Aorta (tissue), 5 donors: ENCODE measurements around the gene AKT3. TPM values are rescaled to one million over a fixed set of nuclear protein-coding genes. Genes with fewer than 3 reads are reported as not detected.

Source experiments
- ATAC-seq: fragments of 200-7000 bp; cut with Tn5 transposase; one replicate; pipeline ENCODE4 v1.9.1; 2022; ENCODE audit warnings: moderate library complexity; ENCODE audit not compliant: low FRiP score
- DNase-seq, 2 donors: peaks; one replicate each; pipeline ENCODE4 v3.0.0-alpha.2; 2020
- H3K27ac ChIP-seq, 2 donors: one replicate each; pipeline ENCODE4 v1.5.1; 2013; ENCODE audit warnings: low read length in 2 of 2, mild to moderate bottlenecking in 2 of 2, moderate library complexity in 2 of 2, control low read depth in 1 of 2, inconsistent platforms in 1 of 2, low read depth in 1 of 2
- H3K27me3 ChIP-seq, 2 donors: one replicate each; pipeline ENCODE4 v1.6.1; 2013; ENCODE audit warnings: control low read depth in 1 of 2, low read length in 1 of 2, mild to moderate bottlenecking in 1 of 2, moderate library complexity in 1 of 2; ENCODE audit not compliant: insufficient read depth in 2 of 2, control insufficient read depth in 1 of 2
- H3K36me3 ChIP-seq, 2 donors: one replicate each; pipeline ENCODE4 v1.6.1; 2013; ENCODE audit warnings: control low read depth in 1 of 2, low read length in 1 of 2, mild to moderate bottlenecking in 1 of 2; ENCODE audit not compliant: insufficient read depth in 2 of 2, control insufficient read depth in 1 of 2
- H3K4me1 ChIP-seq, 2 donors: one replicate each; pipeline ENCODE4 v1.6.1; 2013; ENCODE audit warnings: low read length in 2 of 2, control low read depth in 1 of 2, mild to moderate bottlenecking in 1 of 2, moderate library complexity in 1 of 2; ENCODE audit not compliant: insufficient read depth in 2 of 2, control insufficient read depth in 1 of 2
- H3K4me3 ChIP-seq, 2 donors: one replicate each; pipeline ENCODE4 v1.5.1; 2013; ENCODE audit warnings: low read length in 2 of 2, control low read depth in 1 of 2, mild to moderate bottlenecking in 1 of 2
- H3K9me3 ChIP-seq: one replicate; pipeline ENCODE4 v1.6.1; 2013; ENCODE audit warnings: mild to moderate bottlenecking, low read length; ENCODE audit not compliant: control insufficient read depth
- WGBS, 2 donors: extraction: QIAGEN DNeasy Blood & Tissue Kit; methylation state at CpG; one replicate each; pipeline ENCODE4 v1.1.7; 2013; 5-methylcytosine and 5-hydroxymethylcytosine counted together
- intact Hi-C, 2 donors: fragments of 100-400 bp; cut with DNase I; formaldehyde crosslinking; loops; one replicate each; pipeline versions ENCODE4 v1.14.2 to v1.15.0; 2022
- polyA plus RNA-seq, 2 donors: library from polyadenylated mRNA; stranded (reverse); fragments of 200-250 nt; gene quantifications; one replicate each; pipeline ENCODE4 v1.2.3, GENCODE V29; 2013
- total RNA-seq, 2 donors: library from RNA; stranded (reverse); fragmentation: NEBNext Ultra II Directional; extraction: Animal tissue kit (Norgen Biotek cat#: 25700); gene quantifications; one replicate each; pipeline ENCODE4 v1.2.1, GENCODE V29; 2021
- donor health status: healthy with polysubstance abuse.
- donor health status: Bipolar disorder and iron deficiency.
- donor health status: DM: no; HTN: no; CAD: no.
- donor health status: DM: no; HTN: no; CAD: no.
- donor health status: DM: yes; HTN: yes; CAD: no.

AKT3 gene
- total and polyA plus RNA-seq, 4 donors: 18.6 to 177 (median 104) TPM

GRCh38 chr1:243471754-243472745, 378.0 kb downstream of the AKT3 start:
- Histone ChIP-seq H3K27me3 (no peaks in the 10 kb centered on the region), H3K36me3 (no peaks in the 10 kb centered on the region), H3K9me3 (no peaks in the 10 kb centered on the region), H3K4me1 (no peaks in the 10 kb centered on the region), H3K4me3 (no peak overlapping the region), H3K27ac (no peak overlapping the region)
- ATAC-seq: no peak
- DNase-seq: no peak
- 86 to 88% methylated on average over 3 of the region's 3 CpGs for WGBS, 2 donors
- intact Hi-C loops: no loop called here

GRCh38 chr1:243471026-243471685, 378.9 kb downstream of the AKT3 start:
- intact Hi-C loops: no loop called here
- no peak overlapping the region for H3K27ac ChIP-seq
- no peaks in the 10 kb centered on the region for H3K9me3 ChIP-seq
- ATAC-seq: no peak
- no peaks in the 10 kb centered on the region for H3K4me1 ChIP-seq
- 88 to 89% methylated on average over 17 of the region's 17 CpGs for WGBS, 2 donors
- no peak overlapping the region for H3K4me3 ChIP-seq
- H3K27me3 ChIP-seq: no peaks in the 10 kb centered on the region
- DNase-seq: peak in 1 of 2 donors; percentile 59
- H3K36me3 ChIP-seq: no peaks in the 10 kb centered on the region

- Histone ChIP-seq H3K4me1 (no peaks in the 10 kb centered on the region), H3K9me3 (no peaks in the 10 kb centered on the region), H3K36me3 (no peaks in the 10 kb centered on the region), H3K27me3 (no peaks in the 10 kb centered on the region), H3K27ac (no peak overlapping the region), H3K4me3 (no peak overlapping the region)
- no peak for DNase-seq
- intact Hi-C loops: no loop called here
- no peak for ATAC-seq
- WGBS, 2 donors: 82 to 86% methylated on average over 7 of the region's 7 CpGs
Observed at GRCh38 chr1:243470502-243470901, 379.5 kb downstream of the AKT3 start.

- DNase-seq (no peak), ATAC-seq (no peak)
- Histone ChIP-seq H3K36me3 (no peaks in the 10 kb centered on the region), H3K4me1 (no peaks in the 10 kb centered on the region), H3K27me3 (no peaks in the 10 kb centered on the region), H3K27ac (no peak overlapping the region), H3K4me3 (no peak overlapping the region), H3K9me3 (no peaks in the 10 kb centered on the region)
- 93 to 97% methylated on average over 3 of the region's 3 CpGs for WGBS, 2 donors
- intact Hi-C loops: no loop called here
Observed at GRCh38 chr1:243469497-243469896, 380.5 kb downstream of the AKT3 start.

GRCh38 chr1:243465738-243466137, 384.3 kb downstream of the AKT3 start:
- Histone ChIP-seq H3K4me3 (no peak overlapping the region), H3K36me3 (no peaks in the 10 kb centered on the region), H3K9me3 (no peaks in the 10 kb centered on the region), H3K4me1 (no peaks in the 10 kb centered on the region), H3K27me3 (no peaks in the 10 kb centered on the region), H3K27ac (no peak overlapping the region)
- ATAC-seq (no peak), DNase-seq (no peak)
- whole genome bisulfite sequencing, 2 donors: 78 to 87% methylated on average over 5 of the region's 5 CpGs
- intact Hi-C loops: no loop called here

- intact Hi-C loops: no loop called here
- H3K27me3 ChIP-seq: no peaks in the 10 kb centered on the region
- DNase-seq (no peak), ATAC-seq (peak; percentile 15)
- H3K9me3 ChIP-seq: no peaks in the 10 kb centered on the region
- no peak overlapping the region for H3K27ac ChIP-seq
- H3K4me1 ChIP-seq: no peaks in the 10 kb centered on the region
- no peaks in the 10 kb centered on the region for H3K36me3 ChIP-seq
- no peak overlapping the region for H3K4me3 ChIP-seq
- 93 to 97% methylated on average over 5 of the region's 5 CpGs for WGBS, 2 donors
Observed at GRCh38 chr1:243465081-243465480, 385.0 kb downstream of the AKT3 start.

- ATAC-seq: no peak
- intact Hi-C loops: no loop called here
- H3K36me3 ChIP-seq: no peaks in the 10 kb centered on the region
- no peak overlapping the region for H3K4me3 ChIP-seq
- no peaks in the 10 kb centered on the region for H3K9me3 ChIP-seq
- H3K4me1 ChIP-seq: no peaks in the 10 kb centered on the region
- WGBS, 2 donors: 95 to 100% methylated on average over 1 of the region's 1 CpG
- DNase-seq: no peak
- no peaks in the 10 kb centered on the region for H3K27me3 ChIP-seq
- no peak overlapping the region for H3K27ac ChIP-seq
Observed at GRCh38 chr1:243462929-243463697, 386.9 kb downstream of the AKT3 start.

- Histone ChIP-seq H3K27me3 (no peaks in the 10 kb centered on the region), H3K4me1 (no peaks in the 10 kb centered on the region), H3K9me3 (no peaks in the 10 kb centered on the region), H3K4me3 (no peak overlapping the region), H3K27ac (no peak overlapping the region), H3K36me3 (no peaks in the 10 kb centered on the region)
- ATAC-seq (no peak), DNase-seq (no peak)
- intact Hi-C loops: no loop called here
- WGBS, 2 donors: 96% methylated on average over 4 of the region's 4 CpGs
Observed at GRCh38 chr1:243461700-243462099, 388.3 kb downstream of the AKT3 start.
